Measurements from ENCODE around the gene CCT8. TPM values are rescaled to one million over a fixed set of nuclear protein-coding genes. Genes with fewer than 3 reads are reported as not detected.

The CCT8 gene
- total RNA-seq, 1 experiment from 2014 or later = 356 TPM

GRCh38 chr21:29104239-29104708 lies 30.8 kb upstream of the CCT8 start:
- Mint-ChIP-seq H3K36me3 (ENCODE audit: insufficient read depth in 1 of 3, low read depth in 3 of 3) (no peaks in the 10 kb centered on the region; a peak in 1 of 7 replicates), H3K4me3 (no peak overlapping the region), H3K27ac (0 out of 7 replicates have a peak overlapping the region, but pooled peaks of 1 of the 3 experiments have one; percentile 5), H3K9me3 (peaks cover 0 to 2% of the 10 kb centered on the region in 2 experiments; a peak in 1 of 5 replicates), H3K27me3 (ENCODE audit: low read depth) (no peaks in the 10 kb centered on the region; the same call in 1 of the 2 replicates), H3K4me1 (peaks cover 5 to 9% of the 10 kb centered on the region in 2 experiments; a peak in 2 of 4 replicates)
- no peak overlapping the region for H2BK12ac ChIP-seq (ENCODE audit: insufficient read length, low read depth, low read length)
- H3K4me1 ChIP-seq (ENCODE audit: insufficient read depth, low read length) = no peaks in the 10 kb centered on the region
- no peak overlapping the region for H3K4me2 ChIP-seq (ENCODE audit: insufficient read depth, insufficient read length, low read length)
- H3K4ac ChIP-seq (ENCODE audit: low read depth, low read length) = no peak overlapping the region
- H3K23ac ChIP-seq (ENCODE audit: insufficient read length, low read depth, low read length) = no peak overlapping the region
- H3K79me2 ChIP-seq (ENCODE audit: insufficient read depth, low read length) = no peaks in the 10 kb centered on the region
- H4K5ac ChIP-seq (ENCODE audit: insufficient read length, low read depth, low read length) = no peak overlapping the region
- H2AK5ac ChIP-seq (ENCODE audit: insufficient read length, low read length) = no peak overlapping the region
- no peaks in the 10 kb centered on the region for H3K79me1 ChIP-seq (ENCODE audit: insufficient read depth, low read depth, low read length, poor library complexity, severe bottlenecking)
- no peaks in the 10 kb centered on the region for H3K23me2 ChIP-seq (ENCODE audit: insufficient read length, low read depth, low read length, poor library complexity, severe bottlenecking)
- no peak overlapping the region for H2BK15ac ChIP-seq (ENCODE audit: low read depth, low read length)
- H2BK20ac ChIP-seq (ENCODE audit: low read depth, low read length, poor library complexity, severe bottlenecking) = no peak overlapping the region
- H3K9ac ChIP-seq (ENCODE audit: extremely low read depth, insufficient read length, low read length) = no peak overlapping the region
- H2AFZ ChIP-seq (ENCODE audit: low read length) = no peak overlapping the region
- TF ChIP-seq CTCF (conservative IDR thresholded peaks at IDR 0.05) = no peak
- H3K56ac ChIP-seq (ENCODE audit: insufficient read length, low read depth, low read length) = no peak overlapping the region
- no peaks in the 10 kb centered on the region for H3K9me3 ChIP-seq (ENCODE audit: control insufficient read depth, low read depth, low read length)
- H3T11ph ChIP-seq (ENCODE audit: low read length) = no peak overlapping the region
- H3K27me3 ChIP-seq (ENCODE audit: insufficient read depth, low read length) = no peaks in the 10 kb centered on the region
- H4K8ac ChIP-seq (replicated peaks; ENCODE audit: insufficient read length, low read depth, low read length) = no peak overlapping the region
- WGBS (ENCODE audit: extremely low coverage, insufficient read length, low lambda C conversion rate) = no CpG with 5 or more reads among the region's 7 CpGs
- H3K18ac ChIP-seq (ENCODE audit: insufficient read length, low read depth, low read length) = no peak overlapping the region
- no peak for DNase-seq
- H2BK120ac ChIP-seq (ENCODE audit: low read depth, low read length, poor library complexity, severe bottlenecking) = no peak overlapping the region
- H3K14ac ChIP-seq (ENCODE audit: insufficient read depth, low read length) = no peak overlapping the region
- H4K91ac ChIP-seq (ENCODE audit: insufficient read length, low read depth, low read length) = no peak overlapping the region
- H2BK5ac ChIP-seq (ENCODE audit: insufficient read length, low read length) = no peak overlapping the region
- H4K20me1 ChIP-seq (ENCODE audit: control insufficient read depth, insufficient read depth, insufficient read length) = no peaks in the 10 kb centered on the region
- no peak overlapping the region for H3K27ac ChIP-seq (ENCODE audit: insufficient read length, low read depth, low read length)

Measured in H9 (cell line).